ENCODE data around the gene DDHD1.

- TF ChIP-seq CTCF (IDR thresholded peaks at IDR 0.05; ENCODE audit: insufficient read depth, low read length) (no peak), SPI1 (IDR thresholded peaks at IDR 0.05; ENCODE audit: borderline replicate concordance, low read depth) (no peak)
Observed at GRCh38 chr14:53034036-53034435, 119.1 kb downstream of the DDHD1 start.

All from HL-60 (cell line).